ENCODE measurements around the gene THAP9.

The THAP9 gene

DNA sequence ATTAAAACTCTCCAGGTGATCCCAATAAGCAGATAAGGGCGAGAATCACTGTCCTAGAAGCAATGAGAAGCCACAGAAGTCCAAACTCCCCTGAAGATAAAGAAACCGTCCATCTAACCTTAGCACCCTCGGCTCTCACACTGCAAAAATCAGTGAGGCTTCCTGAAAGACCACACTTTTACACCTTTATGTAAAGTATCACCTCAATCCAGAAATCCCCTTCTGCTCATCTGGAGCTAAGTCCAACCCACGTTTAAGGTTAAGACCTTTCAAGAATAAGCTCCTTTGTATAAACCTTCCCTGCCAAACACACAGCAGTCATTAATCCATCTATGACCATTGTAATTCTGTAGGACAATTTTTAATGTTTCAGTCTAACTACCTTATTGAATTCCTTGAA lies 68.4 kb downstream of the THAP9 start:
- Histone ChIP-seq H3K9ac (ENCODE audit: low read depth, low read length) (no peak overlapping the region), H3K36me3 (ENCODE audit: control insufficient read depth, insufficient read depth, low read length) (peaks cover 20% of the 10 kb centered on the region; the same call in 1 of the 2 replicates), H3K4me1 (ENCODE audit: control insufficient read depth, insufficient read depth, low read length) (no peaks in the 10 kb centered on the region), H3K27ac (ENCODE audit: low read depth, low read length) (no peak overlapping the region), H3K27me3 (ENCODE audit: control insufficient read depth, insufficient read depth, low read length) (no peaks in the 10 kb centered on the region), H3K4me3 (ENCODE audit: low read depth, low read length) (no peak overlapping the region), H3K9me3 (ENCODE audit: control insufficient read depth, insufficient read depth, low read length) (no peaks in the 10 kb centered on the region)

- H3K36me3 ChIP-seq (ENCODE audit: control insufficient read depth, insufficient read depth, low read length): peaks cover 20% of the 10 kb centered on the region; the same call in 1 of the 2 replicates
- H3K4me3 ChIP-seq (ENCODE audit: low read depth, low read length): no peak overlapping the region
- no peak overlapping the region for H3K27ac ChIP-seq (ENCODE audit: low read depth, low read length)
- H3K27me3 ChIP-seq (ENCODE audit: control insufficient read depth, insufficient read depth, low read length): no peaks in the 10 kb centered on the region
- H3K9ac ChIP-seq (ENCODE audit: low read depth, low read length): no peak overlapping the region
- H3K4me1 ChIP-seq (ENCODE audit: control insufficient read depth, insufficient read depth, low read length): no peaks in the 10 kb centered on the region
- H3K9me3 ChIP-seq (ENCODE audit: control insufficient read depth, insufficient read depth, low read length): no peaks in the 10 kb centered on the region
These were observed 68.9 kb downstream of the THAP9 start for GRCh38 chr4:82969414-82969813.

Data from HUES48 (cell line).